GM19463 (cell line): ENCODE results near the gene ANKRD40.

Experiments
- ATAC-seq: cut with Tn5 transposase; IDR thresholded peaks from one replicate; pipeline ENCODE4 v1.9.1; 2021; ENCODE audit warnings: mild to moderate bottlenecking, moderate library complexity; ENCODE audit not compliant: unreplicated experiment

ANKRD40 gene

GRCh38 chr17:50672071-50672470, 35.6 kb downstream of the ANKRD40 start:
- ATAC-seq, result no peak

- ATAC-seq, result no peak
Measured at GRCh38 chr17:50668838-50669581, 38.7 kb downstream of the ANKRD40 start.

- ATAC-seq, result no peak
Measured at GRCh38 chr17:50668025-50668837, 39.5 kb downstream of the ANKRD40 start.

GRCh38 chr17:50667259-50668024, 40.3 kb downstream of the ANKRD40 start:
- no peak for ATAC-seq

GRCh38 chr17:50666316-50666715, 41.4 kb downstream of the ANKRD40 start:
- no peak for ATAC-seq

- ATAC-seq, result no peak
Measured at GRCh38 chr17:50665838-50666237, 41.9 kb downstream of the ANKRD40 start.

GRCh38 chr17:50664788-50665458, 42.8 kb downstream of the ANKRD40 start:
- ATAC-seq, result no peak

- ATAC-seq, result no peak
Measured at GRCh38 chr17:50663812-50664374, 43.8 kb downstream of the ANKRD40 start.

- no peak for ATAC-seq
Measured at GRCh38 chr17:50662632-50663225, 45.0 kb downstream of the ANKRD40 start.

- ATAC-seq, result no peak
Measured at GRCh38 chr17:50661795-50662391, 45.8 kb downstream of the ANKRD40 start.

GRCh38 chr17:50661348-50661747, 46.4 kb downstream of the ANKRD40 start:
- no peak for ATAC-seq

- ATAC-seq, result no peak
Measured at GRCh38 chr17:50660887-50661345, 46.8 kb downstream of the ANKRD40 start.

- ATAC-seq, result no peak
Measured at GRCh38 chr17:50660042-50660886, 47.5 kb downstream of the ANKRD40 start.

GRCh38 chr17:50659179-50659578, 48.5 kb downstream of the ANKRD40 start:
- no peak for ATAC-seq

- no peak for ATAC-seq
Measured at GRCh38 chr17:50658616-50659015, 49.1 kb downstream of the ANKRD40 start.

GRCh38 chr17:50657627-50658026, 50.1 kb downstream of the ANKRD40 start:
- no peak for ATAC-seq

- no peak for ATAC-seq
Measured at GRCh38 chr17:50657054-50657453, 50.7 kb downstream of the ANKRD40 start.

GRCh38 chr17:50656509-50656908, 51.2 kb downstream of the ANKRD40 start:
- no peak for ATAC-seq

- ATAC-seq, result no peak
Measured at GRCh38 chr17:50653738-50654137, 54.0 kb downstream of the ANKRD40 start.
